GM19099 (cell line): ENCODE measurements around the gene PTPRT.

Experiments used
- POLR2A ChIP-seq: IDR thresholded peaks from 3 replicates; pipeline ENCODE4 v1.6.1; 2011; ENCODE audit warnings: low read depth; ENCODE audit not compliant: insufficient read length; ENCODE audit errors: extremely low read depth

Gene PTPRT

GRCh38 chr20:42308171-42308570 lies 881.5 kb downstream of the PTPRT start:
- no peak for TF ChIP-seq POLR2A

DNA sequence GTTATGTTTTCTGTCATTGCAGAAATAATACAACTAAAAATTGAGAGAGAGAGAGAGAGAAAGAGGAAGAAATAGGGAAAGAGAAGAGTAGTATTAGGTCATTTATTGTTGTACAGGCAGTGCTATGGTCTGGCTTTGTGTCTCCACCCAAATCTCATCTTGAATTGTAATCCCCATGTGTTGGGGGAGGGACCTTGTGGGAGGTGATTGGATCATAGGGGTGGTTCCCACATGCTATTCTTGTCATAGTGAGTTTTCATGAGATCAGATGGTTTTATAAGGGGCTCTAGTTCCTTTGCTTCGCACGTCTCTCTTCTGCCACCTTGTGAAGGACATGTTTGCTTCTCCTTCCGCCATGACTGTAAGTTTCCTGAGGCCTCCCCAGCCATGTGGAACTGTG lies 894.1 kb downstream of the PTPRT start:
- no peak for TF ChIP-seq POLR2A

- TF ChIP-seq POLR2A = no peak
These were observed 894.7 kb downstream of the PTPRT start for GRCh38 chr20:42294976-42295375.

DNA sequence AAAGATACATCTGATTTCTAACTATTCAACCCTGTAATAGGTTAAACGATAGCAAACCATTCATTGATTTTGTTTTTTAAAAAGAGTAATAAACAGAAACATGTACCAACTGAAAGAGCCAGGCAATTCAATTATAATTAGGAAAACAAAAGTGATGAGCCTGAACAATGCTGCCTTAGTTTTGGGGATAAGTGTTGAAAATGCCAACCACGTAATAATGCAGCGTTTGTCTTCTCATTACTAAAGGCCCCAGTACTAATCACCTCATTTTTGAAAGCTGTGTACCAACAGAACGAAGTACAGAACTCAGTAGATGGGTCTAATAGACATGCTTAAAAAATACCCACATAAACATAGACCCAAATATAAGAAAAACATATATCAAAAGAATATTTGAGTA lies 907.9 kb downstream of the PTPRT start:
- TF ChIP-seq POLR2A = no peak

- no peak for TF ChIP-seq POLR2A
These were observed 912.7 kb downstream of the PTPRT start for GRCh38 chr20:42276718-42277602.

DNA sequence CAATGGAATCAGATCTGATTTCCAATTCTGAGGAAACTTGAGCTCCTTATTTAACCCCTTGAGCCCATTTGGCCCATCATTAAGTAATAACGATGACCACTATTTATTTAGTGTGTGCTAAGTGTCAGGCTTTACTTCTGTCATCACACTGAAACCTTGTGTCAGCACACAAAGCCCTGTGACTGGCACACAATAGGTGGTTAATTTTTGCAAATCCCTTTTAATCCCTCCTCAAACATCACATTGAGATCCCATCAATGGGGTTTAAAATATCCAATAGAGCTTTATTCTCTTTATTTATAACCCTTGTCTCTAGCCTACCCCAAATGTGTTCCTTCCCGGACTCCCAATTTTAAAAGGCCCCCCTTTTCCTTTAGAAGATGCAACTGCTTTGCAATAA lies 914.7 kb downstream of the PTPRT start:
- TF ChIP-seq POLR2A = no peak

GRCh38 chr20:42272516-42272915 lies 917.2 kb downstream of the PTPRT start:
- TF ChIP-seq POLR2A = no peak

DNA sequence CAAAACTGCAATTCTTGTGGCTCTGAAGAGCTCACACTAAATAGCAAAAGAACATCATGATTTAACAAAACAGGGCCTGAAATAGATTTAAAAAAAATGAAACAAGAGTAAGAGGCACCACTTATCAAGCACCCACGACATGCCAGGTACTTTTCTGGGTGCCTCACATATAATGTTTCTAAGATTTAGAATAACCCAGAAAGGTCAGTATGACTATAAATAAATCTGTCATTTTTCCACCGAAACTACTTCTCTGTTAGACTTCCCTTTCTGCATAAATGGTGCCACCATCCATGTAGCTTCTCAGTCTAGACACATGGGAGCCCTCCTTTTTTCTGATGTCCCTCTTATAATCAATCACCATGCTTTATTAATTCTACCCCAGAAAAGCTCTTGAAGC lies 919.2 kb downstream of the PTPRT start:
- TF ChIP-seq POLR2A = no peak

- TF ChIP-seq POLR2A = no peak
These were observed 921.8 kb downstream of the PTPRT start for GRCh38 chr20:42267793-42268384.

GRCh38 chr20:42261766-42262270 lies 927.9 kb downstream of the PTPRT start:
- TF ChIP-seq POLR2A = no peak

GRCh38 chr20:42260184-42260583 lies 929.5 kb downstream of the PTPRT start:
- no peak for TF ChIP-seq POLR2A

- no peak for TF ChIP-seq POLR2A
These were observed 930.3 kb downstream of the PTPRT start for GRCh38 chr20:42259389-42259788.

DNA sequence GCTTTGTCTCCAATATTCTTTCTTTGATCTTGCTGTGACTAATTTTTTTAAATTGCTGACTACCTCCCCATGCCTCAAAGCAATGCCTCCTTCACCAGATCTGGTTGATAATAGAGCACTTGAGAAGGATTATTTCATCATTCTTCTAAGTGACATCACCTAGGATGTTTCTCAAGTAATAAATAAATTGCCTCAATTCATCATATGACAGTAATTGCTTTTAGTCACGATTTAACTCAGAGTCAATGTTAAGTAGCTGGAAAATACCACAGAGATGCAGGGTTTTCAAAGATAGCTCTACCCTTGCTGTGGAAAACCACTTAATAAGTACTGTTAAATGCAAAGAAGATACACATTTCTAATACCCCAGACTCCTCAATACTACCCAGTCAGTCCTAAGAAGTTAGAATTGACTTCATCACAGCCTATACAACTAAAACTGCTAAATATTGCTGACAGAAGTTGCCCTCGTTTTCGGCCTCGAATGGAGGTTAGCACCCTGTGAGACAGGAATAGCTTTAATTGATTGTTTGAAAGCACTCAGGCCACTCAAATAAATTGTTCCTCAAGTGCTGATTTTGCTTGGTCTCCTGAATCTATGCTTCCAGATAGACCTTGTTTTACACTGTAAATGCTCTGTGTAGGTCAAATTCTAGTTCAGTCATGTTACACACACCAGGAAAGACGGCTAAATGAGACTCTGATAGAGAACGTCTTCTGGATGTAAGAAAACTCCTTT lies 931.0 kb downstream of the PTPRT start:
- TF ChIP-seq POLR2A = no peak

- TF ChIP-seq POLR2A = no peak
These were observed 933.9 kb downstream of the PTPRT start for GRCh38 chr20:42255821-42256220.

- TF ChIP-seq POLR2A = no peak
These were observed 935.0 kb downstream of the PTPRT start for GRCh38 chr20:42254673-42255072.

- no peak for TF ChIP-seq POLR2A
These were observed 937.6 kb downstream of the PTPRT start for GRCh38 chr20:42252116-42252515.

GRCh38 chr20:42218621-42219374 lies 970.9 kb downstream of the PTPRT start:
- TF ChIP-seq POLR2A = no peak
